ENCODE results near the gene GRIK4.

GRIK4 gene

DNA sequence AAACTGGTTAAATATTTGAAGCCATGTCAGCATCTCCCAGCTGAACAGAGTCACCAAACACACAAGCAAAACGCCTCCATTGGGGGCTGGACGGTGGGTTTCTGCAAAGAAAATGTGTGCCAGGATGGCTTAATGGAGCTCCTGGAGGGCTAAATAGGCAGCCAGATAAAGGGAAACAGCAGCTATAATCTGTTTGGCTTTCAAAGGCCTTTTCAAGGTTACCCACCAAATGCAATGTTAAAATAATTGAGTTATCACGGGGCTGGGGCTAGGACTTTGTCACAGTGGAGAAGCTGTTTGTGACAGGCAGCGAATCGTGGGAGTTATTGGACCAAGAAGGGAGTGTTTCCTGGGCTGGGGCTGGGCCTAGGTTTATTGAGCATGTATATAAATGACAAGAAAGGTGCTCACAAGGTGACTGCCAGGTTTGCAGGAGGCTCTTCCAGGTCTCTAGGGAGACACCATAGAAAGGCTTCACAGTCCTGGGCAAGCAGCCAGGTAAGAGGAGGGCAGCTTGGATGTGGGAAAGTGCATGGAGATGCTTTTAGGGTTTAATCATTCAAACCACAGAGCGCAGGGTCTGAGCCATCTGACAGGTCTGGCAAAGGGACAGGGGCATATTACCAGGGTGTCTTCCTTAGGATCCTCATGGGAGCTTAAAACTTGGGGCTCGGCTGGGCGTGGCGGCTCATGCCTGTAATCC, 28.3 kb downstream of the GRIK4 start:
- no peak overlapping the region for H3K4me3 ChIP-seq (ENCODE audit: low read length)
- DNase-seq (ENCODE audit: low read depth): peak; percentile 74
- no peak for TF ChIP-seq CTCF (conservative IDR thresholded peaks at IDR 0.05; ENCODE audit: low read length)

DNA sequence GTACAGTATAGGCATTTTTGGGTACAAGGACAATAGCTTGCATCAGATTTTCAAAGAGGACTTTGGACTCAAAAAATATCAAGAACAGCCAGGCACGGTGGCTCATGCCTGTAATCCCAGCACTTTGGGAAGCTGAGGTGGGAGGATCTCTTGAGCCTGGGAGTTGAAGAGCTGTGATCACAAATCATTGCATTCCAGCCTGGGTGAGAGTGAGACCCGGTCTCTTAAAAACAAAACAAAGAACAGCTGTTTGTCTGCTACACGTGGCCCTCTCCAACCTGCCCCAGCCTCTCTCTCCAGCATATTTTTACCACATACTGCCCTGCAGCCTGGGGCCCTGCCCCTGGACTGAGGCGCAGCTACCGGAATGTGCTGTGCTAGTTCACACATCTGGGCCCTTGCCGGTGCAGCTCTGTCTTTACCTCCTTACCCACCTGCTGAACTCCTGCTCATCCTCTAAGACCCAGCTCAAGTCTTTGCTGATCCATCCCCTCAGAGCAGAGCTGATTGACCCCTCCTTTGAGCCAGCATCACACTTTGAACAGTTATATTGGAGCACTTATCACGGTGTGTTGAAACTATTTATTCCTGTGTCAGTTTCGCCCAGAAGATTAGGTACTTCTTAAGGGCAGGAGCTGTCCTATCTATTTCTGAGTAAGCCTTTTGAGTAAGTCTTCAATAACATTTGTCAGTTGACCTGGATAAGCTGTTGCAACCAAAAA, 29.4 kb downstream of the GRIK4 start:
- TF ChIP-seq CTCF (conservative IDR thresholded peaks at IDR 0.05; ENCODE audit: low read length): no peak
- DNase-seq (ENCODE audit: low read depth): peak; percentile 62
- no peak overlapping the region for H3K4me3 ChIP-seq (ENCODE audit: low read length)

DNA sequence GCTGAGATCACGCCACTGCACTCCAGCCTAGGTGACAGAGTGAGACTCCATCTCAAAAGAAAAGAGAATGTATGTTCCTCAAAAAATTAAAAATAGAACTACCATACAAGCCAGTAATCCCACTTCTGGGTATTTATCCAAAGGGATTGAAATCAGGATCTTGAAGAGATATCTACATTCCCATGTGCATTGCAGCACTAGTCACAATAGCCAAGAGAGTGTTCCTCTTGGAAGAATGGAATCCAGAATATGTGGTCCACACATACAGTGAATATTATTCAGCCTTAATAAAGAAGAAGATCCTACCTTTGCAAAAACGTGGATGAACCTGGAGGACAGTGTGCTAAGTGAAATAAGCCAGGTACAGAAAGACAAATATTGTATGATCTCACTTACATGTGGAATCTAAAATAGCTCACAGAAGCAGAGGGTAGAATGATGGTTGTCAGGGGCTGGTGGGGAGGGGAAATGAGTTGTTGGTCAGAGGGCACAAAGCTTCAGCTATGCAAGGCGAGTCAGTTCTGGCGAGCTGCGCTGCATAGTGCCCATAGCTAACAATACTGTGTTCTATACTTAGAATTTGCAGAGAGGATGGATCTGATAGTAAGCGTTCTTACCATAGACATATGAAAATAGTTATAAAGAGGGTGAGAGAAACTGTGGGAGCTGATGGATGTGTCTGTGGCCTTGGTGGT, 32.1 kb downstream of the GRIK4 start:
- no peak for TF ChIP-seq CTCF (conservative IDR thresholded peaks at IDR 0.05; ENCODE audit: low read length)
- no peak overlapping the region for H3K4me3 ChIP-seq (ENCODE audit: low read length)
- DNase-seq (ENCODE audit: low read depth): no peak

DNA sequence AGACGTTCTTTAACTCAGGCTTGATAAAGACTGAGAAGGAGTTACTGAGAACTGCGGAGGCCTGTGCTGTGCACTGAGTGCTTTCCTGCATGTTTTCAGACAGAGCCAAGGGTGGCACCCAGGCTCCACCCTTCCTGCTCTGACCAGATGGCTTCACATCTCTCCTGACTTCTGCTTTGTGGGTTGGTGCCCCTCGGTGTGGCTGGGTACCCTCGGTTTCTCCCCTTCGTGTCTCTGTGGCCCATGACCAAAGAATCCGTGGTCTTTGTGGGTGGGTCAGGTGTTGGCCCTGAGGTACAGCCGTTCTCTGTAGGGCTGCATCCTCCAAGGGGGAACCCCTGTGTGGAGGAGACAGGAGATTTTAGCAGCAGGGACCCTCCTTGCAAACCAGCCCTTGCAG, 34.3 kb downstream of the GRIK4 start:
- no peak for DNase-seq (ENCODE audit: low read depth)
- H3K4me3 ChIP-seq (ENCODE audit: low read length): no peak overlapping the region
- TF ChIP-seq CTCF (conservative IDR thresholded peaks at IDR 0.05; ENCODE audit: low read length): no peak

DNA sequence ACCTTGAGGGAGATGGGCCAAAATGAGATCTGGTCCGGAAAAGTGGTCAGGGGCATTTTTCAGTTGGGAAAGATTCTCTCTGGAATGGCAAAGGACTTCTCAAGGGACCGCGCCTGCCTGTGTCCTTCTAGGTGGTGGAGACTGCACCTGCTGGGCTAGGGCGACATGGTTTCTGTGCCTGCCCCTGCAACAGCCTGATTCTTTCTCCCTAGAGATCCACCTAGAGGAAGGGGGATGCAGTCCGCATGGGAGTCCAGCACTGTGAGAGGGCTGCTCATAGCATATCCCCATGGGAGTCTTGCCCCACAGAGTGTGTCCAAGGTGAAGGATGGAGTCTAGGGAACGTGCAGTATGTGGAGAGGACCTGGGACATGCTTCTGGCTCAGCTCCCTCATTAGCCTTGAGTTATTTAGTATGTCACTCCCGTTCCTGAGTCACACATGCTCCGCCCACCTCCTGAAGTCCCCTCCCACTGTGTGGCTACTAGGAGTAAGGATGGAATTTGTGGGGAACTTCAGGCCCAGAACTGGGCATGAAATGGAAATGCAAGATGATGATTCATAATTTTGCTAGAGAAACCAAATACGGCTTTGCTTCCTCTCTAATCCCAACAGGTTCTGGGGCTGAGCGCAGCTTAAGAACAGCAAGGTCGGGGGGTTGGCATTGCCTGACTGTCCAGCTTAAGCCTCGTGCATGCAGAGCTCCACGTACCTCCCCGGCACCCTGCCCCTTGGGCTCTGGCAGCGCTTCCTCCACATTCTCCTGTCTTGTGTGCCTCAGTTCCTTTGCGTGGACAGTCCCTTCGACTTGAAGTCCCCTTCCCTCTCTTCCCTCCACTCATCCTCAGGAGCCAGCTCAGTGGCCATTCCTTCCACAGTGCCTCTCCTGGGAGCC, 35.0 kb downstream of the GRIK4 start:
- no peak for TF ChIP-seq CTCF (conservative IDR thresholded peaks at IDR 0.05; ENCODE audit: low read length)
- DNase-seq (ENCODE audit: low read depth): peak; percentile 97
- H3K4me3 ChIP-seq (ENCODE audit: low read length): no peak overlapping the region

GRCh38 chr11:120547316-120547715, 35.8 kb downstream of the GRIK4 start:
- H3K4me3 ChIP-seq (ENCODE audit: low read length): no peak overlapping the region
- TF ChIP-seq CTCF (conservative IDR thresholded peaks at IDR 0.05; ENCODE audit: low read length): no peak

More at GRCh38 chr11:120547316-120547715, 35.8 kb downstream of the GRIK4 start:
- DNase-seq (ENCODE audit: low read depth): peak; percentile 54
